Measurements from ENCODE around the gene GUCY2C.

Gene GUCY2C

DNA sequence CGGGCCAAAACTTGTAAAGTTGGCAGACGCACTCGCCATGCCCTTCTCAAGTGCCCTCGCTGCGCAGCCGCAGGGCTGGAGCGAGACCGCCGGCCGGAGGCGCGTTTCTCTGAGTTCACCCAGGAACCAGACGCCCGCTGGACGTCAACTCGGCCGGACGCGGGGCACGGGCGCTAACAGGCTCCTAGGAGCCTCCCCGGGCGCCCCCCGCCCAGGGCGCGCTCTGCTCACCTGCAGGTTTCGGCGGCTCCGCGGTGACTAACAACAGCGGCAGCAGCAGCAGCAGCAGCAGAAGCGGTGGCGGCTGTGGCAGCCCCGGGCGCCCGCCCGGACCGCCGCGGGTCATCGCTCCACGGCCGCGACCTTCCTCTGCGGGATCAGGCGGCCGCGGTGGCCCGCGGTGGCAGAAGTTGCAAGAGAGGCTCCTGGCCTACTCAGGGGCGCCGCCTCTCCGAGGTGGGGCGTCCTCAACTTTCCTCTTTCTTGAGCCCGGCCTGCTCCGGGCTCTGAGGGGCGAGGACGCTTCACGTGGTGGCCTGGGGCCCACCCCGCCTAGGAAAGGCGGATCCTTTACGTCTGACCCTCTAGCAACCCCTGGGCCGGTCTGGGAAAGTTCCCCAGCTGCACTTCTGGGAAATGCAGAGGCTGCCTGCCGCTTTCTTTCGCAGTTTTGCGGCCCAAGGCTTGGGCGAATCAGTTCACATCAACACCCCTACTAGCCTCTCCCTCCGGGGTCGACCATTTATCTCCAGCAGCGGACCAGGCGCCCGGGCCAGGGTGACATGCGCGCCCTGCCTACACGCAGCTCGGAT is 128.8 kb downstream of the GUCY2C start, which contains the start of gene PLBD1:
TSS of gene PLBD1 (minus strand) at position 533 of the 812 bp plus-strand sequence. CDS start at position 346, 187 bp downstream.
- peaks cover 41% of the 10 kb centered on the region for H3K4me1 Mint-ChIP-seq (ENCODE audit: low read depth)
- peak within 1 kb of the TSS; percentile 87 for H3K27ac Mint-ChIP-seq
- H3K4me3 Mint-ChIP-seq = peak within 1 kb of the TSS; percentile 77
- no peaks in the 10 kb centered on the region for H3K9me3 Mint-ChIP-seq
- intact Hi-C loops (cut with micrococcal nuclease) = loop anchor here (2.0 kb wide), 1 partner anchor 203 kb away; a partner anchor contains a TSS
- no peaks in the 10 kb centered on the region for H3K27me3 Mint-ChIP-seq
- peaks cover 29% of the 10 kb centered on the region for H3K36me3 Mint-ChIP-seq (ENCODE audit: low read depth)

GRCh38 chr12:14564336-14564959 is 132.0 kb downstream of the GUCY2C start:
- Mint-ChIP-seq H3K9me3 (no peaks in the 10 kb centered on the region), H3K27me3 (no peaks in the 10 kb centered on the region), H3K36me3 (ENCODE audit: low read depth) (peaks cover 43% of the 10 kb centered on the region), H3K4me3 (no peak overlapping the region), H3K27ac (peak overlapping the region; percentile 90), H3K4me1 (ENCODE audit: low read depth) (peaks cover 59% of the 10 kb centered on the region)
- intact Hi-C loops (cut with micrococcal nuclease) = no loop called here

GRCh38 chr12:14563046-14563445 is 133.4 kb downstream of the GUCY2C start:
- no peaks in the 10 kb centered on the region for H3K9me3 Mint-ChIP-seq
- peak overlapping the region; percentile 90 for H3K27ac Mint-ChIP-seq
- peaks cover 60% of the 10 kb centered on the region for H3K4me1 Mint-ChIP-seq (ENCODE audit: low read depth)
- H3K27me3 Mint-ChIP-seq = no peaks in the 10 kb centered on the region
- H3K36me3 Mint-ChIP-seq (ENCODE audit: low read depth) = peaks cover 38% of the 10 kb centered on the region
- H3K4me3 Mint-ChIP-seq = no peak overlapping the region
- intact Hi-C loops (cut with micrococcal nuclease) = no loop called here

Data from dendritic cell treated with granulocyte-macrophage colony-stimulating factor and Interleukin-4, amounts not matched to agents 40 ng/mL and 50 ng/mL, for 4 days (primary cell).